C4-2B (cell line): ENCODE results near the gene CALHM3.

Experiments
- ZFX ChIP-seq: fragments of 450-650 bp; IDR thresholded peaks from 2 replicates; pipeline ENCODE4 v1.6.1; 2017
- TF ChIP-seq, protein P1 (sequence below): fragments of 450-650 bp; conservative IDR thresholded peaks from 2 replicates; pipeline ENCODE4 v1.5.1; 2017; ENCODE audit warnings: mild to moderate bottlenecking

DNA sequence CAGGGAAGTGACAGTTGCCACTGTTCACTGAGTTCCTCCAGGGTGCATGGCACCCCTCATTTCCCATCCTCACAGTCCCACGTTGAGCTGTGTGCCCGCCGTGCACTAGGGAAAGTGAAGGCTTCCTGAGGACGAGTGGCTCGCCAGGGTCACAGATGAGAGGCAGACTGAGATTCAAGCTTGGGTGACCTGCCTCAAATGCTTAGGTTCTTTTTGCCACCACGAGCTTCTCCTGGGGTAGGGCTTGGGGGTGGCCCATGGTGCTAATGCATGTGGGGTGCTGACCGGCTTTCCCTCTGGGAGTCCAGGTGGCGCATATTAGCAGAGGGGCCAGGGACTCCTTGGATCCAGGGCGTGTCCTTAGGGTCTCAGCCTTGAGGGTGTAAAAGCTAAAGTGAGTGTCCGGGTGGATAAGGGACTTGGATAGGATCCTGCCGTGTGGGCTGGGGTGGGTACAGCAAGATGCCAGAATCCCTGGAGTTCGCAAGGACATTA lies 28.8 kb downstream of the CALHM3 start:
- TF ChIP-seq, protein P1, sequence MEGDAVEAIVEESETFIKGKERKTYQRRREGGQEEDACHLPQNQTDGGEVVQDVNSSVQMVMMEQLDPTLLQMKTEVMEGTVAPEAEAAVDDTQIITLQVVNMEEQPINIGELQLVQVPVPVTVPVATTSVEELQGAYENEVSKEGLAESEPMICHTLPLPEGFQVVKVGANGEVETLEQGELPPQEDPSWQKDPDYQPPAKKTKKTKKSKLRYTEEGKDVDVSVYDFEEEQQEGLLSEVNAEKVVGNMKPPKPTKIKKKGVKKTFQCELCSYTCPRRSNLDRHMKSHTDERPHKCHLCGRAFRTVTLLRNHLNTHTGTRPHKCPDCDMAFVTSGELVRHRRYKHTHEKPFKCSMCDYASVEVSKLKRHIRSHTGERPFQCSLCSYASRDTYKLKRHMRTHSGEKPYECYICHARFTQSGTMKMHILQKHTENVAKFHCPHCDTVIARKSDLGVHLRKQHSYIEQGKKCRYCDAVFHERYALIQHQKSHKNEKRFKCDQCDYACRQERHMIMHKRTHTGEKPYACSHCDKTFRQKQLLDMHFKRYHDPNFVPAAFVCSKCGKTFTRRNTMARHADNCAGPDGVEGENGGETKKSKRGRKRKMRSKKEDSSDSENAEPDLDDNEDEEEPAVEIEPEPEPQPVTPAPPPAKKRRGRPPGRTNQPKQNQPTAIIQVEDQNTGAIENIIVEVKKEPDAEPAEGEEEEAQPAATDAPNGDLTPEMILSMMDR = no peak
- no peak for TF ChIP-seq ZFX
